ENCODE results near the gene PCDH9. TPM values are rescaled to one million over a fixed set of nuclear protein-coding genes. Genes with fewer than 3 reads are reported as not detected.

Gene PCDH9
- total RNA-seq, 1 donor from 2014 or later: 10.4 TPM

GRCh38 chr13:67077132-67077531 lies 153.0 kb downstream of the PCDH9 start:
- DNase-seq (ENCODE audit: low read depth) (no peak), FAIRE-seq (no peak)
- Histone ChIP-seq H3K4me2 (ENCODE audit: low read length) (no peak overlapping the region), H3K27me3 (ENCODE audit: insufficient read depth, low read length) (no peaks in the 10 kb centered on the region), H4K20me1 (ENCODE audit: insufficient read depth, low read length) (no peaks in the 10 kb centered on the region), H3K27ac (ENCODE audit: low read depth, low read length) (no peak overlapping the region), H3K36me3 (ENCODE audit: insufficient read depth, low read length) (no peaks in the 10 kb centered on the region), H3K4me3 (ENCODE audit: insufficient read depth, low read depth, low read length) (no peak overlapping the region), H3K9ac (ENCODE audit: low read length) (no peak overlapping the region), H3K9me3 (ENCODE audit: insufficient read depth, low read depth, low read length) (no peaks in the 10 kb centered on the region), H3K4me1 (ENCODE audit: insufficient read depth, low read length) (no peaks in the 10 kb centered on the region), H3K79me2 (ENCODE audit: insufficient read depth, low read length) (no peaks in the 10 kb centered on the region), H2AFZ (ENCODE audit: low read depth, low read length) (no peak overlapping the region)
- H3K27me3 Mint-ChIP-seq (ENCODE audit: low read depth, unreplicated experiment): no peaks in the 10 kb centered on the region
- no peak for TF ChIP-seq EZH2 (IDR thresholded peaks at IDR 0.05; ENCODE audit: insufficient read depth, low read length)
- TF ChIP-seq CTCF (IDR thresholded peaks at IDR 0.05; ENCODE audit: insufficient read depth, low read depth, low read length): no peak
- H3K4me3 Mint-ChIP-seq (ENCODE audit: unreplicated experiment): no peak overlapping the region
- H3K4me1 Mint-ChIP-seq (ENCODE audit: low read depth, unreplicated experiment): peaks cover 14% of the 10 kb centered on the region
- no peaks in the 10 kb centered on the region for H3K9me3 Mint-ChIP-seq (ENCODE audit: unreplicated experiment)
- H3K36me3 Mint-ChIP-seq (ENCODE audit: low read depth, unreplicated experiment): no peaks in the 10 kb centered on the region
- no peak overlapping the region for H3K27ac Mint-ChIP-seq (ENCODE audit: unreplicated experiment)

GRCh38 chr13:67076378-67076777 lies 153.8 kb downstream of the PCDH9 start:
- no peak for TF ChIP-seq CTCF (IDR thresholded peaks at IDR 0.05; ENCODE audit: insufficient read depth, low read depth, low read length)
- no peak for TF ChIP-seq EZH2 (IDR thresholded peaks at IDR 0.05; ENCODE audit: insufficient read depth, low read length)
- peaks cover 14% of the 10 kb centered on the region for H3K4me1 Mint-ChIP-seq (ENCODE audit: low read depth, unreplicated experiment)
- Histone ChIP-seq H3K27ac (ENCODE audit: low read depth, low read length) (no peak overlapping the region), H3K9ac (ENCODE audit: low read length) (no peak overlapping the region), H3K4me3 (ENCODE audit: insufficient read depth, low read depth, low read length) (no peak overlapping the region), H3K79me2 (ENCODE audit: insufficient read depth, low read length) (no peaks in the 10 kb centered on the region), H3K4me1 (ENCODE audit: insufficient read depth, low read length) (no peaks in the 10 kb centered on the region), H4K20me1 (ENCODE audit: insufficient read depth, low read length) (no peaks in the 10 kb centered on the region), H3K27me3 (ENCODE audit: insufficient read depth, low read length) (no peaks in the 10 kb centered on the region), H3K4me2 (ENCODE audit: low read length) (no peak overlapping the region), H3K36me3 (ENCODE audit: insufficient read depth, low read length) (no peaks in the 10 kb centered on the region), H3K9me3 (ENCODE audit: insufficient read depth, low read depth, low read length) (no peaks in the 10 kb centered on the region), H2AFZ (ENCODE audit: low read depth, low read length) (no peak overlapping the region)
- H3K27me3 Mint-ChIP-seq (ENCODE audit: low read depth, unreplicated experiment): no peaks in the 10 kb centered on the region
- no peak overlapping the region for H3K27ac Mint-ChIP-seq (ENCODE audit: unreplicated experiment)
- DNase-seq (ENCODE audit: low read depth) (peak; percentile 44), FAIRE-seq (no peak)
- H3K36me3 Mint-ChIP-seq (ENCODE audit: low read depth, unreplicated experiment): no peaks in the 10 kb centered on the region
- H3K9me3 Mint-ChIP-seq (ENCODE audit: unreplicated experiment): no peaks in the 10 kb centered on the region
- H3K4me3 Mint-ChIP-seq (ENCODE audit: unreplicated experiment): no peak overlapping the region

GRCh38 chr13:67075239-67075638 lies 154.9 kb downstream of the PCDH9 start:
- Mint-ChIP-seq H3K4me3 (ENCODE audit: unreplicated experiment) (no peak overlapping the region), H3K27me3 (ENCODE audit: low read depth, unreplicated experiment) (no peaks in the 10 kb centered on the region), H3K27ac (ENCODE audit: unreplicated experiment) (no peak overlapping the region), H3K4me1 (ENCODE audit: low read depth, unreplicated experiment) (peaks cover 14% of the 10 kb centered on the region), H3K36me3 (ENCODE audit: low read depth, unreplicated experiment) (no peaks in the 10 kb centered on the region), H3K9me3 (ENCODE audit: unreplicated experiment) (no peaks in the 10 kb centered on the region)
- Histone ChIP-seq H2AFZ (ENCODE audit: low read depth, low read length) (no peak overlapping the region), H4K20me1 (ENCODE audit: insufficient read depth, low read length) (no peaks in the 10 kb centered on the region), H3K4me2 (ENCODE audit: low read length) (no peak overlapping the region), H3K27ac (ENCODE audit: low read depth, low read length) (no peak overlapping the region), H3K9ac (ENCODE audit: low read length) (no peak overlapping the region), H3K79me2 (ENCODE audit: insufficient read depth, low read length) (no peaks in the 10 kb centered on the region), H3K36me3 (ENCODE audit: insufficient read depth, low read length) (no peaks in the 10 kb centered on the region), H3K27me3 (ENCODE audit: insufficient read depth, low read length) (no peaks in the 10 kb centered on the region), H3K9me3 (ENCODE audit: insufficient read depth, low read depth, low read length) (no peaks in the 10 kb centered on the region), H3K4me3 (ENCODE audit: insufficient read depth, low read depth, low read length) (no peak overlapping the region), H3K4me1 (ENCODE audit: insufficient read depth, low read length) (no peaks in the 10 kb centered on the region)
- no peak for DNase-seq (ENCODE audit: low read depth)
- FAIRE-seq: no peak
- TF ChIP-seq CTCF (IDR thresholded peaks at IDR 0.05; ENCODE audit: insufficient read depth, low read depth, low read length): no peak
- TF ChIP-seq EZH2 (IDR thresholded peaks at IDR 0.05; ENCODE audit: insufficient read depth, low read length): no peak

Data from astrocyte (in vitro differentiated cells and primary cell).